Embryonic facial prominence (tissue), 1 donor: ENCODE measurements around the gene ZDHHC8.

Experiments used
- DNase-seq: peaks from one replicate; pipeline ENCODE4 v3.0.0-alpha.2; 2016; ENCODE audit errors: extremely low spot score

Gene ZDHHC8

GRCh38 chr22:20143883-20144665 is 12.5 kb downstream of the ZDHHC8 start:
- DNase-seq, result no peak

DNA sequence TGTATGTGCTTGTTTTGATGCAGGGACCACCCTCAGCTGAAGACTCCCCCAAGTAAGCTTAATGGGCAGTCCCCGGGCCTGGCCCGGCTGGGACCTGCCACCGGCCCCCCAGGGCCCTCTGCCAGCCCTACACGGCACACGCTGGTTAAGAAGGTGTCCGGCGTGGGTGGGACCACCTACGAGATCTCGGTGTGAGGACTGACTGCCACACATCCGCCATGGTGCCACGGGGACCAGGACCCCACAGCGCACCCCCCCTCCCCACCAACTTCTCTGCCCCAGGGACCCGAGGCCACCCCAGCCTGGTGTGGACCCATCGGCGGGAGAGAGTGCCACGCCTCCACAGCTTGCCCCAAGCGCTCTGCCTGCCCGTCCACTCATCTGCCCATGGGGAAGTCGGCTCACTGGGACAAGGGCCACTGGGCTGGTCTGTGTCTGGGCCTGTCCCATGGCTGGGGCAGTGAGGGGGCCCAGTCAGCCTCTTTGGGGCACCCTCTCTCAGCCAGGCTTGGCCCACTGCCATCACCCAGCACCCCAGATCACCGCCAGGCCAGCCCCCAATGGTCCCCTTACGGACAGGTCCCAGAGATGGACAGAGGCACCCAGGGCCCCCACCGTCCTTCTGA is 13.7 kb downstream of the ZDHHC8 start:
- no peak for DNase-seq

- no peak for DNase-seq
These were observed 14.2 kb downstream of the ZDHHC8 start for GRCh38 chr22:20145832-20146223.

GRCh38 chr22:20146777-20147176 is 15.2 kb downstream of the ZDHHC8 start:
- DNase-seq, result no peak

GRCh38 chr22:20147237-20147988 is 15.8 kb downstream of the ZDHHC8 start:
- DNase-seq, result no peak

- no peak for DNase-seq
These were observed 16.8 kb downstream of the ZDHHC8 start for GRCh38 chr22:20148414-20148813.

- no peak for DNase-seq
These were observed 17.9 kb downstream of the ZDHHC8 start for GRCh38 chr22:20149257-20150250.

- DNase-seq, result no peak
These were observed 19.0 kb downstream of the ZDHHC8 start, which contains the start of gene CCDC188 for GRCh38 chr22:20150381-20151275. Gene CCDC188 (minus strand): TSS chr22:20151055. CDS start chr22:20150986, 69 bp downstream.

DNA sequence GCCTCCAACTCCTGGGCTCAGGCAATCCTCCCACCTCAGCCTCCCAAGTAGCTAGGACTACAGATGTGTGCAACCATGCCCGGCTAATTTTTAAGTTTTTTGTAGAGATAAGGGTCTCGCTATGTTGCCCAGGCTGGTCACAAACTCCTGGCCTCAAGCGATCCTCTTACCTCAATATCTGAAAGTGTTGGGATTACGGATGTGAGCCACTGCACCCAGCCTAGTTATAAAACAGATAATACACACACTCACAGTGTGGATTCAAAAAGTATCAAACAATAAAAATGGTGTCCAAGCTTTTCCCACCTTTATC is 19.6 kb downstream of the ZDHHC8 start:
- DNase-seq, result no peak

GRCh38 chr22:20152464-20152890 is 20.9 kb downstream of the ZDHHC8 start:
- DNase-seq, result no peak

DNA sequence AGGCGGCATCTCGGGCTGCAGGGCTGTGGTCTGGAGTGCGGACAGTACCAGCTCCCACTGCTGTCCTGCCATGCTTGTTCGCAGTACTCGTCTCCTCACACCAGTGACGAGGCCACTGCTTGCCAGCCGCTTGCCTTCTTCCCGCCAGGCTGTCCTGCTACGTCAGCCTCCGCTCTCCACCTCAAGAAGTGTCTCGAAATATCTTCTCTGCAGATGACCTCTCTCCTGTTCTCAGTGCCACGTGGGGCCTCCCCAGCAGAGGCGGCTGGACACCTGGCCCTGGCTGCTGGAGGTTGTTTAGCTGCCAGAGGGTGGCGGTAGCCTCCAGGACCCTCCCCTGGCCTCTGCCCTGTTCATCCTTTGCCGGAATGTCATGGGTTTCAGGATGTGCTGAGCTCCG is 22.3 kb downstream of the ZDHHC8 start:
- DNase-seq, result no peak

DNA sequence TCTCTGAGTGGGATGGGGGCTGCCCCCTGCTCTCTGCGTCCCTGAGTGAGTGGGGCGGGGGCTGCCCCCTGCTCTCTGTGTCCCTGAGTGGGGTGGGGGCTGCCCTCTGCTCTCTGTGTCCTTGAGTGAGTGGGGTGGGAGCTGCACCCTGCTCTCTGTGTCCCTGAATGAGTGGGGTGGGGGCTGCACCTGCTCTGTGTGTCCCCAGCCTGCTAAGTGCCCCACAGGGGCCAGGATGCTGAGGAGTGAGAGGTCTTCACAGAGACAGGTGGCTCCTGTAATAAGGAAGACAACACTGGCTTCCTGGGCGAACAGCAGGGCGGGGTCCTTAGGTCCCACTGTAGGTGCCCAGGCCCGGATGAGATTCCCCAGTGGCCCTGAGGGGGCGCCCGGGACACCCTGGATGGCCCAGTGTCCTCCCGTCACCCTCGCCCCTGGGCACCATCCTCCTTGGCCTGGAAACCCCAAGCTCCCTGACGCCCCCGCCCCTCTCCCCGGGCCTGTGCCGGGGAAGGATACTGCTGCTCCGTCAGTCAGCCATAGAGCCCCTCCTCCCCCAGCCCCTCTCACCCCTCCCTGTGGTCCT is 23.1 kb downstream of the ZDHHC8 start:
- DNase-seq, result no peak

- no peak for DNase-seq
These were observed 23.9 kb downstream of the ZDHHC8 start for GRCh38 chr22:20155330-20156041.

GRCh38 chr22:20156042-20156389 is 24.4 kb downstream of the ZDHHC8 start:
- no peak for DNase-seq

GRCh38 chr22:20156611-20157429 is 25.2 kb downstream of the ZDHHC8 start:
- peak; percentile 46 for DNase-seq

DNA sequence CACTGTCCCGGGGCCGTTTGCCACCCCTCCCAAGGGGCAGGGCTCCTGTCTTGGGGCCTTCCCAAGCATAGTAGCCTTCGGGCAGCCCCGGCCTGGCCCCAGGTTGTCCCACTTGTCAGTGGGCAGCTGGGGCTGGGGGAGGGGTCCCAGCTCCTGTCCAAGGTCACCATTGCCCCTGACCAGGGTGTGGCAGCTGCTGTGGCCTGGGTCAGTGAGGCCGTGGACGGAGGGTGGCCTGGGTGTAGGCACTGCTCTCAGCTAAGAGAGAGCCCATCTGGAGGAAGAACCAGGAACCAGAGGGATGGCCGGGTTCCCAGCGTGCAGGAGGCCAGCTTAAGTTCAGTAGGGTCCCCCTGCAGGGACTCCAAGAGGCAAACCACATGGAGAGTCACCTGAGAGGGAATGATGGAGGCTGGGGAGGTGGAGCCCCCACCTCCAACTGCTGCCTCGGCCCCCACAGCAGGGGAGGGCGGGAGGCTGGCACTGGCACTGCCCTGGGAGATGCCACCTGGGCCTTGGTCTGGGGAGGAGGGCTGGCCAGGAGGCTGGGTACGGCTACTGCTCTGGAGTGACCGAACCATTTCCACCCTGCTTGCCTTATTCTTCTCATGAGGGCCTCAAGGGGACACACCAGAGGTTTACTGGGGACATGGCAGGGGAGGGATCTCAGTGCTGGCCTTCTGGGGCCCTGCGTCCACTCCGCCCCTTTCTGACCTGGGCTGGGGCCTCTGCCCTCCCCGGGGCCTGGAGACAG is 26.0 kb downstream of the ZDHHC8 start:
- DNase-seq, result no peak

- no peak for DNase-seq
These were observed 26.9 kb downstream of the ZDHHC8 start for GRCh38 chr22:20158391-20159036.
